ENCODE results near the gene IRAK1. TPM values are rescaled to one million over a fixed set of nuclear protein-coding genes. Genes with fewer than 3 reads are reported as not detected.

IRAK1 gene
- total RNA-seq, 4 donors from 2014 or later = 33.0 to 84.7 (median 41.6) TPM

DNA sequence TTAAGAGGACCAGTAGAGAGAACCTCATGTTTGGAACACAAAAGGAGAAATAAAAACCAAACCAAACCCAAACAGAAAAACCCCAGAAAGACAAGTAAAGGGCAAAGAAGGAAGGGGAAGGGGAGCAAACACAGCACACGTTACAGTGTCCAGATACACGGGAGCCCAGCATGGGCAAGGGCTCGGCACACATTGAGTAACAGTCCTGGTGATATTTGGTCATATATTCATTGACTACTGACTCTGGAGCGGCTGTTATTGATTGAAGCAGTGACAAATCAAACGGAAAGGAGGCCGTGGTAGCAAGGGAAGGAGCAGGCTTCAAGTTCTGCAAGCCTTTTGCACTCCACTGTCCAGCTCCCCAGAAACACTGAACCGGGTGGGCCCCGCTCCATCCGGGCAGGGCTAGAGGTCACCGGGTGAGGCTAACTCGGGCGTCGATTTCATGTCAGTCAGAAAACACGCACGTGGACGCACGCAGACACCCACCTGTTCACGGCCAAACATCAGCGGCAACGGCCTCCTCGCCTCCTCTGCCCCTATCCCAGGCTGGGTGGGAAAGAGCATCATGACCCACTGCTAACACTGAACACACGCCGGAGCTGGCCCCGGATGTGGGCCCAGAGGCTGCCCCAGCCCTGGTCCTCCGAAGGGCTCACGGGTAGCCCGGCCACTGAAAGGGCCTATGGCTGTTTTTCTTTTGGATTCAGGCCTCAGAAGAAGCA lies 3.7 kb upstream of the IRAK1 start:
- ATAC-seq = no peak
- H3K36me3 ChIP-seq = peaks cover 0 to 10% of the 10 kb centered on the region in 2 donors
- no peak overlapping the region for H3K4me3 ChIP-seq
- H3K27ac ChIP-seq = peak overlapping the region in 1 of 4 donors; percentile 6
- no peaks in the 10 kb centered on the region for H3K27me3 ChIP-seq
- H3K4me1 ChIP-seq = peaks cover 0 to 22% (median 3%) of the 10 kb centered on the region in 3 donors
- TF ChIP-seq CTCF (IDR thresholded peaks at IDR 0.05) (no peak), POLR2A (IDR thresholded peaks at IDR 0.05) (no peak), POLR2AphosphoS5 (IDR thresholded peaks at IDR 0.05) (no peak), EP300 (IDR thresholded peaks at IDR 0.05) (no peak)
- WGBS, 2 donors (ENCODE audit: low coverage in 1 of 2) = 28 to 63% methylated on average over 3 to 6 of the region's 27 CpGs
- H3K9me3 ChIP-seq = no peaks in the 10 kb centered on the region

- Histone ChIP-seq H3K36me3 (peaks cover 0 to 9% of the 10 kb centered on the region in 2 donors), H3K27me3 (no peaks in the 10 kb centered on the region), H3K27ac (peak overlapping the region in 1 of 4 donors; percentile 10), H3K4me3 (no peak overlapping the region), H3K4me1 (peaks cover 0 to 29% (median 3%) of the 10 kb centered on the region in 3 donors), H3K9me3 (no peaks in the 10 kb centered on the region)
- ATAC-seq = no peak
- 60 to 80% methylated on average over 1 of the region's 5 CpGs for WGBS, 2 donors (ENCODE audit: low coverage in 1 of 2)
- TF ChIP-seq POLR2A (IDR thresholded peaks at IDR 0.05) (no peak), POLR2AphosphoS5 (IDR thresholded peaks at IDR 0.05) (no peak), EP300 (IDR thresholded peaks at IDR 0.05) (no peak), CTCF (IDR thresholded peaks at IDR 0.05) (no peak)
These were observed 2.4 kb upstream of the IRAK1 start for GRCh38 chrX:154022108-154022507.

- Histone ChIP-seq H3K4me1 (peaks cover 0 to 29% (median 3%) of the 10 kb centered on the region in 3 donors), H3K4me3 (no peak overlapping the region), H3K27ac (peak overlapping the region in 3 of 4 donors; percentile 85 to 91 (median 86)), H3K27me3 (no peaks in the 10 kb centered on the region), H3K9me3 (no peaks in the 10 kb centered on the region), H3K36me3 (peaks cover 0 to 16% of the 10 kb centered on the region in 2 donors)
- WGBS, 2 donors (ENCODE audit: low coverage in 1 of 2) = 90% methylated on average over 2 of the region's 11 CpGs; no CpG with 5 or more reads in 1 of the 2 donors
- TF ChIP-seq POLR2AphosphoS5 (IDR thresholded peaks at IDR 0.05) = no peak
- no peak for TF ChIP-seq EP300 (IDR thresholded peaks at IDR 0.05)
- no peak for TF ChIP-seq CTCF (IDR thresholded peaks at IDR 0.05)
- ATAC-seq = no peak
These were observed 1.5 kb upstream of the IRAK1 start for GRCh38 chrX:154021131-154021611.

DNA sequence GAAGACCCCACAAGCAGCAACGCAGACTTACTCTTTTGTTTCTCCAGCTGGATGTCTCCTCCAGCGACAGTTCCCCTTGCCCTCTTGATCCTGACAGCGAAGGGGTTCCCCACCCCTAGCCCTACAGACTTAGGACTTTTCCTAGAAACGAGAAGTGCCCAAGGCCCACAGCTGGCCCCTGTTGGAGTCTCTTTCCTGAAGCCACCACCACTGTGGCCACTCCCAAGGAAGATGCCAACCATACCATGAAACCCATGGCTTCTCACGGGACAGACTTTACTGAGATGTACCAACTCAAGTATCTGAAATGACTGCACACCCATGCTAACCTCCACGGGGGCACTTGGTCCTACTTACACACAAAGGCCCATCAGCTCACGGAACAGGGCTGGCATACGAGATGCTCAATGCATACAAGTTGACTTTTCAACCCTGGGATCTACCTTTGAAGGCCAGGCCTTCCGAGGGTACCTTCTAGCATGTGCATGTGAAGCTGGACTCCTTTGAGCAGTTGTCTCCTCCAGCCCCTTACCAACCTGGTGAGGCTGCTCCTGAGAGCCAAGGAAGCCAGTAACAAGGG lies 924 bp upstream of the IRAK1 start:
- Histone ChIP-seq H3K36me3 (peaks cover 0 to 22% of the 10 kb centered on the region in 2 donors), H3K4me3 (peak overlapping the region; percentile 67 to 68), H3K4me1 (peaks cover 0 to 29% (median 3%) of the 10 kb centered on the region in 3 donors), H3K9me3 (no peaks in the 10 kb centered on the region), H3K27me3 (no peaks in the 10 kb centered on the region), H3K27ac (peak overlapping the region; percentile 85 to 92 (median 88))
- WGBS, 2 donors (ENCODE audit: low coverage in 1 of 2) = 44% methylated on average over 3 of the region's 9 CpGs; no CpG with 5 or more reads in 1 of the 2 donors
- ATAC-seq = no peak
- no peak for TF ChIP-seq POLR2AphosphoS5 (IDR thresholded peaks at IDR 0.05)
- TF ChIP-seq EP300 (IDR thresholded peaks at IDR 0.05) = no peak
- no peak for TF ChIP-seq POLR2A (IDR thresholded peaks at IDR 0.05)
- no peak for TF ChIP-seq CTCF (IDR thresholded peaks at IDR 0.05)

Data from gastroesophageal sphincter (tissue), 4 donors.